Pancreas (tissue), 10 donors: Measurements from ENCODE around the gene GRB10. TPM values are rescaled to one million over a fixed set of nuclear protein-coding genes. Genes with fewer than 3 reads are reported as not detected.

Experiments
- ATAC-seq, 4 donors: fragments of 200-7000 bp; cut with Tn5 transposase; one replicate each; pipeline versions ENCODE4 v1.8.0 to v1.9.1; 2020; ENCODE audit warnings: mild to moderate bottlenecking in 4 of 4, moderate library complexity in 4 of 4
- DNase-seq, 6 donors: peaks; one replicate each; pipeline ENCODE4 v3.0.0-alpha.2; 2020
- FAIRE-seq: peaks from 2 replicates; lab custom pipeline; 2012; peaks lifted over from hg19 to GRCh38; lab: Jason Lieb, UNC
- H3K27ac ChIP-seq, 4 donors: fragments of 200-600 bp; sonication (generic); 1 replicate in 3 of 4; 2 replicates in 1 of 4; pipeline versions ENCODE4 v1.5.0 to v1.8.0; 2020
- H3K27me3 ChIP-seq, 4 donors: fragments of 200-600 bp; one replicate each; pipeline ENCODE4 v1.8.0; 2021
- H3K36me3 ChIP-seq, 3 donors: fragments of 200-600 bp; sonication (generic) in 1 of 3; one replicate each; pipeline versions ENCODE4 v1.5.0 to v1.8.0; 2020 to 2021
- H3K4me1 ChIP-seq, 3 donors: fragments of 200-600 bp; one replicate each; pipeline ENCODE4 v1.8.0; 2021
- H3K4me3 ChIP-seq, 4 donors: fragments of 200-600 bp; sonication (generic) in 2 of 4; one replicate each; pipeline versions ENCODE4 v1.5.0 to v1.8.0; 2020 to 2021
- H3K9me3 ChIP-seq, 4 donors: fragments of 200-600 bp; one replicate each; pipeline ENCODE4 v1.8.0; 2021
- CTCF ChIP-seq, 4 donors: fragments of 200-600 bp; sonication (generic) in 3 of 4; IDR thresholded peaks; one replicate each; pipeline versions ENCODE4 v1.5.0 to v1.8.0; 2021; ENCODE audit warnings: antibody characterized with exemption in 4 of 4
- WGBS, 2 donors: extraction: QIAGEN DNeasy Blood & Tissue Kit; methylation state at CpG; one replicate each; pipeline ENCODE4 v1.1.7; 2013; 5-methylcytosine and 5-hydroxymethylcytosine counted together
- intact Hi-C, 3 donors: fragments of 100-400 bp; cut with DNase I; formaldehyde crosslinking; loops; one replicate each; pipeline versions ENCODE4 v1.11.1 to v1.14.2; 2022
- polyA plus RNA-seq, 2 donors: library from polyadenylated mRNA; stranded (reverse); fragments of 200-250 nt; gene quantifications; one replicate each; pipeline ENCODE4 v1.2.3, GENCODE V29; 2013
- total RNA-seq, 6 donors: library from RNA; stranded (reverse); fragmentation: NEBNext Ultra II Directional in 4 of 6; extraction: Animal tissue kit (Norgen Biotek cat#: 25700) in 4 of 6; gene quantifications; one replicate each; pipeline versions ENCODE4 v1.2.1 to v1.2.4, GENCODE V29; 2021 to 2023
- donor health status: healthy with polysubstance abuse.
- donor health status: DM: no; HTN: no; CAD: no; lungs with moderate emphysema.
- donor health status: DM: no; HTN: no; CAD: no.
- donor health status: control.
- donor health status: control.
- donor health status: Bipolar disorder and iron deficiency.
- donor health status: DM: yes; HTN: yes; CAD: no.
- donor health status: DM: no; HTN: no; CAD: no.
- donor health status: DM: no; HTN: no; CAD: no.
- donor health status: DM: yes; HTN: yes; CAD: no.

The GRB10 gene
- total and polyA plus RNA-seq, 8 donors = 69.9 to 199 (median 133) TPM

- peak overlapping the region in 1 of 4 donors; percentile 3 for H3K27ac ChIP-seq
- H3K36me3 ChIP-seq = no peaks in the 10 kb centered on the region
- H3K4me3 ChIP-seq = no peak overlapping the region
- 47 to 49% methylated on average over 3 of the region's 3 CpGs for WGBS, 2 donors
- TF ChIP-seq CTCF (IDR thresholded peaks at IDR 0.05) = no peak
- intact Hi-C loops = loop anchor here in 1 of 3 donors (10.0 kb wide), 1 partner anchor 66 kb away; no protein-coding TSS in a partner anchor
- FAIRE-seq = no peak
- no peaks in the 10 kb centered on the region for H3K27me3 ChIP-seq
- no peaks in the 10 kb centered on the region for H3K9me3 ChIP-seq
- no peak for ATAC-seq
- peaks cover 23 to 45% (median 28%) of the 10 kb centered on the region in 3 donors for H3K4me1 ChIP-seq
- DNase-seq = no peak
Measured at GRCh38 chr7:50780436-50780835, 2.3 kb downstream of the GRB10 start.

GRCh38 chr7:50779427-50779826, 3.3 kb downstream of the GRB10 start:
- DNase-seq (no peak), ATAC-seq (no peak), FAIRE-seq (no peak)
- Histone ChIP-seq H3K27ac (no peak overlapping the region), H3K9me3 (no peaks in the 10 kb centered on the region), H3K36me3 (no peaks in the 10 kb centered on the region), H3K4me1 (peaks cover 21 to 35% (median 24%) of the 10 kb centered on the region in 3 donors), H3K27me3 (no peaks in the 10 kb centered on the region), H3K4me3 (no peak overlapping the region)
- no peak for TF ChIP-seq CTCF (IDR thresholded peaks at IDR 0.05)
- intact Hi-C loops = loop anchor here in 1 of 3 donors (10.0 kb wide), 1 partner anchor 355 kb away; no protein-coding TSS in a partner anchor
- WGBS, 2 donors = 46 to 52% methylated on average over 3 of the region's 3 CpGs

- H3K27ac ChIP-seq = peak overlapping the region in 1 of 4 donors; percentile 12
- DNase-seq = no peak
- no peak for ATAC-seq
- no peak for FAIRE-seq
- no peak overlapping the region for H3K4me3 ChIP-seq
- no peaks in the 10 kb centered on the region for H3K36me3 ChIP-seq
- intact Hi-C loops = loop anchor here in 1 of 3 donors (10.0 kb wide), 1 partner anchor 357 kb away; no protein-coding TSS in a partner anchor
- no peak for TF ChIP-seq CTCF (IDR thresholded peaks at IDR 0.05)
- peaks cover 12 to 26% (median 16%) of the 10 kb centered on the region in 3 donors for H3K4me1 ChIP-seq
- no peaks in the 10 kb centered on the region for H3K9me3 ChIP-seq
- no peaks in the 10 kb centered on the region for H3K27me3 ChIP-seq
Measured at GRCh38 chr7:50778189-50778588, 4.5 kb downstream of the GRB10 start.

- WGBS, 2 donors = 27 to 48% methylated on average over 1 of the region's 1 CpG
- peaks cover 24 to 43% (median 26%) of the 10 kb centered on the region in 3 donors for H3K4me1 ChIP-seq
- intact Hi-C loops = loop anchor here in 1 of 3 donors (10.0 kb wide), 1 partner anchor 359 kb away; no protein-coding TSS in a partner anchor
- H3K9me3 ChIP-seq = no peaks in the 10 kb centered on the region
- ATAC-seq (no peak), DNase-seq (no peak), FAIRE-seq (no peak)
- no peaks in the 10 kb centered on the region for H3K27me3 ChIP-seq
- H3K36me3 ChIP-seq = no peaks in the 10 kb centered on the region
- TF ChIP-seq CTCF (IDR thresholded peaks at IDR 0.05) = no peak
- H3K4me3 ChIP-seq = no peak overlapping the region
- H3K27ac ChIP-seq = no peak overlapping the region
Measured at GRCh38 chr7:50775836-50776235, 6.9 kb downstream of the GRB10 start.

GRCh38 chr7:50775231-50775630, 7.5 kb downstream of the GRB10 start:
- Histone ChIP-seq H3K27me3 (no peaks in the 10 kb centered on the region), H3K9me3 (no peaks in the 10 kb centered on the region), H3K4me1 (peaks cover 28 to 45% (median 30%) of the 10 kb centered on the region in 3 donors), H3K4me3 (no peak overlapping the region), H3K27ac (no peak overlapping the region), H3K36me3 (no peaks in the 10 kb centered on the region)
- 42 to 47% methylated on average over 3 of the region's 3 CpGs for WGBS, 2 donors
- ATAC-seq = peak in 3 of 4 donors; percentile 15 to 39 (median 38)
- peak in 1 of 6 donors; percentile 57 for DNase-seq
- no peak for TF ChIP-seq CTCF (IDR thresholded peaks at IDR 0.05)
- FAIRE-seq = no peak
- intact Hi-C loops = loop anchor here in 1 of 3 donors (10.0 kb wide), 1 partner anchor 360 kb away; no protein-coding TSS in a partner anchor
